Stimulated activated CD4-positive, alpha-beta T cell treated with anti-CD3 and anti-CD28 coated beads, Interleukin-1b, Interleukin-23, amount 100 ng/mL, for 48 hours (primary cell): ENCODE measurements around the gene SUSD5.
"Not testable (repeated sequence)": the region's sequence is repeated elsewhere in the genome, so short reads cannot be mapped to it uniquely, and the experiment has no call there.

ENCODE experiments used
- DNase-seq: peaks from one replicate; pipeline ENCODE4 v3.0.0-alpha.2; 2020

SUSD5 gene

GRCh38 chr3:33146791-33147445 lies 71.7 kb downstream of the SUSD5 start:
- DNase-seq: no peak

GRCh38 chr3:33145901-33146580 lies 72.6 kb downstream of the SUSD5 start:
- DNase-seq: no peak

- DNase-seq: no peak
Measured at GRCh38 chr3:33145221-33145900, 73.2 kb downstream of the SUSD5 start.

- DNase-seq: peak; percentile 19
Measured at GRCh38 chr3:33144433-33144832, 74.2 kb downstream of the SUSD5 start.

- no peak for DNase-seq
Measured at GRCh38 chr3:33141006-33141405, 77.6 kb downstream of the SUSD5 start.

GRCh38 chr3:33139996-33140395 lies 78.6 kb downstream of the SUSD5 start:
- DNase-seq: no peak

GRCh38 chr3:33139006-33139623 lies 79.5 kb downstream of the SUSD5 start:
- not testable (repeated sequence) for DNase-seq

GRCh38 chr3:33137691-33138090 lies 80.9 kb downstream of the SUSD5 start:
- DNase-seq: no peak

GRCh38 chr3:33134026-33134625 lies 84.5 kb downstream of the SUSD5 start:
- no peak for DNase-seq

GRCh38 chr3:33132019-33132360 lies 86.6 kb downstream of the SUSD5 start:
- no peak for DNase-seq

- peak; percentile 10 for DNase-seq
Measured at GRCh38 chr3:33131331-33132018, 87.1 kb downstream of the SUSD5 start.

- no peak for DNase-seq
Measured at GRCh38 chr3:33130144-33130543, 88.5 kb downstream of the SUSD5 start.

- DNase-seq: no peak
Measured at GRCh38 chr3:33128706-33129105, 89.9 kb downstream of the SUSD5 start.

GRCh38 chr3:33125840-33126239 lies 92.8 kb downstream of the SUSD5 start:
- DNase-seq: no peak

GRCh38 chr3:33124638-33125037 lies 94.0 kb downstream of the SUSD5 start:
- no peak for DNase-seq

- DNase-seq: no peak
Measured at GRCh38 chr3:33122991-33123390, 95.6 kb downstream of the SUSD5 start.

- DNase-seq: no peak
Measured at GRCh38 chr3:33119891-33120290, 98.7 kb downstream of the SUSD5 start.

- no peak for DNase-seq
Measured at GRCh38 chr3:33117461-33117860, 101.1 kb downstream of the SUSD5 start.

- no peak for DNase-seq
Measured at GRCh38 chr3:33115024-33115768, 103.4 kb downstream of the SUSD5 start.

- DNase-seq: no peak
Measured at GRCh38 chr3:33114622-33115023, 104.0 kb downstream of the SUSD5 start.

- DNase-seq: peak; percentile 88
Measured at GRCh38 chr3:33113772-33114621, 104.6 kb downstream of the SUSD5 start, which contains the start of gene CRTAP. CRTAP (plus strand) TSS chr3:33114014; CDS start chr3:33114078, 64 bp downstream.
